ENCODE data around the gene ZMYM4.
A peak's percentile ranks its signal among the peaks of the same experiment; 100 is the strongest.

GRCh38 chr1:35454176-35454575, 185.7 kb downstream of the ZMYM4 start:
- TF ChIP-seq CTCF (IDR thresholded peaks at IDR 0.05; ENCODE audit: low read depth, low read length): no peak
- no peak for TF ChIP-seq POLR2A (IDR thresholded peaks at IDR 0.05; ENCODE audit: extremely low read depth, insufficient read length)
- peak; percentile 42; the same call in 1 of the 2 replicates for TF ChIP-seq MAX (IDR thresholded peaks at IDR 0.05; ENCODE audit: low read depth, low read length)
- no peak; the same call in 1 of the 2 replicates for TF ChIP-seq MYC (IDR thresholded peaks at IDR 0.05; ENCODE audit: low read depth, low read length)

Measured in NB4 (cell line).